Measurements from ENCODE around the gene ACTR1A.

Gene ACTR1A

GRCh38 chr10:102453502-102453901, 49.0 kb downstream of the ACTR1A start:
- Histone ChIP-seq H3K27ac (replicated peaks) (peak overlapping the region; percentile 41; the same call in 1 of the 2 replicates), H3K27me3 (ENCODE audit: insufficient read depth, poor library complexity, severe bottlenecking) (no peaks in the 10 kb centered on the region), H3K4me3 (replicated peaks; ENCODE audit: insufficient read depth, low read length) (no peak overlapping the region)
- DNase-seq (ENCODE audit: low read depth in 1 of 2, low spot score in 1 of 2) = no peak
- TF ChIP-seq POLR2AphosphoS5 (IDR thresholded peaks at IDR 0.05; ENCODE audit: low read depth) = no peak
- TF ChIP-seq, protein P1, sequence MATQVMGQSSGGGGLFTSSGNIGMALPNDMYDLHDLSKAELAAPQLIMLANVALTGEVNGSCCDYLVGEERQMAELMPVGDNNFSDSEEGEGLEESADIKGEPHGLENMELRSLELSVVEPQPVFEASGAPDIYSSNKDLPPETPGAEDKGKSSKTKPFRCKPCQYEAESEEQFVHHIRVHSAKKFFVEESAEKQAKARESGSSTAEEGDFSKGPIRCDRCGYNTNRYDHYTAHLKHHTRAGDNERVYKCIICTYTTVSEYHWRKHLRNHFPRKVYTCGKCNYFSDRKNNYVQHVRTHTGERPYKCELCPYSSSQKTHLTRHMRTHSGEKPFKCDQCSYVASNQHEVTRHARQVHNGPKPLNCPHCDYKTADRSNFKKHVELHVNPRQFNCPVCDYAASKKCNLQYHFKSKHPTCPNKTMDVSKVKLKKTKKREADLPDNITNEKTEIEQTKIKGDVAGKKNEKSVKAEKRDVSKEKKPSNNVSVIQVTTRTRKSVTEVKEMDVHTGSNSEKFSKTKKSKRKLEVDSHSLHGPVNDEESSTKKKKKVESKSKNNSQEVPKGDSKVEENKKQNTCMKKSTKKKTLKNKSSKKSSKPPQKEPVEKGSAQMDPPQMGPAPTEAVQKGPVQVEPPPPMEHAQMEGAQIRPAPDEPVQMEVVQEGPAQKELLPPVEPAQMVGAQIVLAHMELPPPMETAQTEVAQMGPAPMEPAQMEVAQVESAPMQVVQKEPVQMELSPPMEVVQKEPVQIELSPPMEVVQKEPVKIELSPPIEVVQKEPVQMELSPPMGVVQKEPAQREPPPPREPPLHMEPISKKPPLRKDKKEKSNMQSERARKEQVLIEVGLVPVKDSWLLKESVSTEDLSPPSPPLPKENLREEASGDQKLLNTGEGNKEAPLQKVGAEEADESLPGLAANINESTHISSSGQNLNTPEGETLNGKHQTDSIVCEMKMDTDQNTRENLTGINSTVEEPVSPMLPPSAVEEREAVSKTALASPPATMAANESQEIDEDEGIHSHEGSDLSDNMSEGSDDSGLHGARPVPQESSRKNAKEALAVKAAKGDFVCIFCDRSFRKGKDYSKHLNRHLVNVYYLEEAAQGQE (IDR thresholded peaks at IDR 0.05; ENCODE audit: insufficient replicate concordance, low read depth) = no peak
- no peak for TF ChIP-seq GABPA (IDR thresholded peaks at IDR 0.05; ENCODE audit: low read depth)
- TF ChIP-seq, protein P2, sequence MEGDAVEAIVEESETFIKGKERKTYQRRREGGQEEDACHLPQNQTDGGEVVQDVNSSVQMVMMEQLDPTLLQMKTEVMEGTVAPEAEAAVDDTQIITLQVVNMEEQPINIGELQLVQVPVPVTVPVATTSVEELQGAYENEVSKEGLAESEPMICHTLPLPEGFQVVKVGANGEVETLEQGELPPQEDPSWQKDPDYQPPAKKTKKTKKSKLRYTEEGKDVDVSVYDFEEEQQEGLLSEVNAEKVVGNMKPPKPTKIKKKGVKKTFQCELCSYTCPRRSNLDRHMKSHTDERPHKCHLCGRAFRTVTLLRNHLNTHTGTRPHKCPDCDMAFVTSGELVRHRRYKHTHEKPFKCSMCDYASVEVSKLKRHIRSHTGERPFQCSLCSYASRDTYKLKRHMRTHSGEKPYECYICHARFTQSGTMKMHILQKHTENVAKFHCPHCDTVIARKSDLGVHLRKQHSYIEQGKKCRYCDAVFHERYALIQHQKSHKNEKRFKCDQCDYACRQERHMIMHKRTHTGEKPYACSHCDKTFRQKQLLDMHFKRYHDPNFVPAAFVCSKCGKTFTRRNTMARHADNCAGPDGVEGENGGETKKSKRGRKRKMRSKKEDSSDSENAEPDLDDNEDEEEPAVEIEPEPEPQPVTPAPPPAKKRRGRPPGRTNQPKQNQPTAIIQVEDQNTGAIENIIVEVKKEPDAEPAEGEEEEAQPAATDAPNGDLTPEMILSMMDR (IDR thresholded peaks at IDR 0.05; ENCODE audit: insufficient read depth, low read length) = no peak
- TF ChIP-seq SPI1 (IDR thresholded peaks at IDR 0.05; ENCODE audit: borderline replicate concordance, low read depth) = no peak

DNA sequence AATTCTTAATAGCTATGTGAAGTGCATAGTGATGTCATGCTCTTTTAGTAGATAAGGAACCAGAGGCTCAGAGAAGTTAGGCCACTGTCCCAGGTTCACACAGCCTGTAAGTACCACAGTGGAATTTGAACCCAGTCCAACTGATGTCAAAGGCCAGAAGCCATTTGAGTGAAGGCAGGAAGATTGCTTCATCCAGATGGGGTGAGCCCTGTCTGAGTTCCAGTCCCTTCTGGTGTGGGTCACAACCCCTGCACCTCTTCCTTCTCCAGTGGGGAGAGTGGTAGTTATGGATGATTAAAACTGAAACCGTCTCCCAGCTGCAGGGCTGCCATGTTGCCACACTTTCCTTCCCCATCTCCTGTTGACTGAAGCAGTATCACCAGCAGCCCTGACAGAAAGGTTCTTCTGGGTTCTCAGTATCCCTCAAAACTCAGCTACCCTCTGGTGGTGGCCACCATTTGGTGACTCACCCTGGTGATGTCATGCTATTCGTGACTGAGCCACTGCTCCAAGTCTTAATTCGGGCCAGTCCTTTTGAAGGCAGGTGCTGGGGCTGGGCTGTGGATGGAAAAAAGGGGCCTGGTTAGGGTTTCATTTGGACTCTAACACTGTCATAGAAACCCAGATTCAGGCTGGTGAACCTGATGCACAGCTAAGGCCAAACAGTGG, 49.7 kb downstream of the ACTR1A start:
- DNase-seq (ENCODE audit: low read depth in 1 of 2, low spot score in 1 of 2) = peak; percentile 74 to 94
- TF ChIP-seq GABPA (IDR thresholded peaks at IDR 0.05; ENCODE audit: low read depth) = no peak
- TF ChIP-seq, protein P1 (IDR thresholded peaks at IDR 0.05; ENCODE audit: insufficient replicate concordance, low read depth) = no peak
- no peak for TF ChIP-seq SPI1 (IDR thresholded peaks at IDR 0.05; ENCODE audit: borderline replicate concordance, low read depth)
- TF ChIP-seq, protein P2 (IDR thresholded peaks at IDR 0.05; ENCODE audit: insufficient read depth, low read length) = no peak
- no peak for TF ChIP-seq POLR2AphosphoS5 (IDR thresholded peaks at IDR 0.05; ENCODE audit: low read depth)
- H3K27me3 ChIP-seq (ENCODE audit: insufficient read depth, poor library complexity, severe bottlenecking) = no peaks in the 10 kb centered on the region
- no peak overlapping the region for H3K4me3 ChIP-seq (replicated peaks; ENCODE audit: insufficient read depth, low read length)
- H3K27ac ChIP-seq (replicated peaks) = peak overlapping the region; percentile 41; the same call in 1 of the 2 replicates

DNA sequence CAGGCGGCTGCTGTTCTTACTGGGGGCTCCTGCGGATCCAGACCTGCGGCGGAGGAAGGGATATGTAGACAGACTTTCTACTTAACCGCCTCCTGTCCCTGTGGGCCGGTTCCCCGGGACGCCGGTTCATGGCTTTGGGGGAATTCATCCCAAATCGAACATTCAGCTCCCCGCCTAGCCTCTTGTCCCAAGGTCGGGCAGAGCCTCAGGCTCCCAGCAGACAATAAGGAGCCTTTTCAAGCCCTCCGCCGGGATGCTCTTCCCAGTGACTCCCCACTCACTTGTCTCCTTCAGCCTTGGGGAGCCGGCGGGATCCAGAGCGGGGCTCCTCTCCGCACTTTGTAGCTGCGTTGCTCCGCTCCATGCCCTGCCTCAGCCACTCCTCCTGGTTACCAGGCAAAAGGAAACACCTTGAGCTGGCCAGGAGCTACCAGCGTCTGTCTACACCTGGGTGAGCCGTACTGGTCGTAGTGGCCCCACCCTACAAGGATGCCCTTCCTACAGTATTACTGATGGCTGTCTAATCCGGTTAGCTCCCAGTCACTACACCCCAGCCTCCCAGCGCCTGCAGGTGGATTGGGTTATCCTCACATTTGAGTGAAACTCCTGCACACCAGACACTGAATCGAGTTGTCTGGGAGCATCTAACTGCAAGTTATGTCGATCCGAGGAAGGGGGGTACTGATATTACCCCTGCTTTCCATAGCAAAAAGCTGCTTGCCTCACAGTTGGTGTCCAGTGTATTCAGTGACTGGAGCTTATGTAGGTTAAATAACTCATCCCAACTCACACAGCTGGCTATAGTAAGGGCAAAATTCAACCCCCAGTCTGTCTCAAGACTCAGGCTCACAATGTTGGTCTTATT, 51.2 kb downstream of the ACTR1A start, which contains the start of gene C10orf95:
C10orf95 (minus strand) TSS at position 439 of the 865 bp plus-strand sequence. CDS start 450 bp downstream, outside the sequence.
- no peak for TF ChIP-seq POLR2AphosphoS5 (IDR thresholded peaks at IDR 0.05; ENCODE audit: low read depth)
- TF ChIP-seq, protein P1 (IDR thresholded peaks at IDR 0.05; ENCODE audit: insufficient replicate concordance, low read depth) = no peak
- TF ChIP-seq GABPA (IDR thresholded peaks at IDR 0.05; ENCODE audit: low read depth) = no peak
- TF ChIP-seq, protein P2 (IDR thresholded peaks at IDR 0.05; ENCODE audit: insufficient read depth, low read length) = no peak
- TF ChIP-seq SPI1 (IDR thresholded peaks at IDR 0.05; ENCODE audit: borderline replicate concordance, low read depth) = no peak
- H3K27ac ChIP-seq (replicated peaks) = peak within 1 kb of the TSS; percentile 75
- H3K4me3 ChIP-seq (replicated peaks; ENCODE audit: insufficient read depth, low read length) = peak within 1 kb of the TSS; percentile 76
- H3K27me3 ChIP-seq (ENCODE audit: insufficient read depth, poor library complexity, severe bottlenecking) = no peaks in the 10 kb centered on the region
- peak in 1 of 2 experiments; percentile 19 for DNase-seq (ENCODE audit: low read depth in 1 of 2, low spot score in 1 of 2)
